Stimulated activated CD8-positive, alpha-beta memory T cell treated with anti-CD3 and anti-CD28 coated beads, Interleukin-12 subunit alpha, Interleukin-12 subunit beta, amount 100 ng/mL, for 4 hours (primary cell): Measurements from ENCODE around the gene COL16A1.

ENCODE experiments used
- DNase-seq: peaks from one replicate; pipeline ENCODE4 v3.0.0-alpha.2; 2020; ENCODE audit warnings: low read depth

Gene COL16A1

GRCh38 chr1:31623365-31623764 lies 80.5 kb downstream of the COL16A1 start:
- DNase-seq = no peak

- no peak for DNase-seq
Measured at GRCh38 chr1:31621847-31622730, 81.7 kb downstream of the COL16A1 start.

GRCh38 chr1:31621498-31621820 lies 82.4 kb downstream of the COL16A1 start:
- no peak for DNase-seq

GRCh38 chr1:31620631-31621497 lies 83.0 kb downstream of the COL16A1 start:
- DNase-seq = no peak

GRCh38 chr1:31618916-31619846 lies 84.6 kb downstream of the COL16A1 start:
- DNase-seq = no peak

GRCh38 chr1:31617916-31618746 lies 85.7 kb downstream of the COL16A1 start:
- DNase-seq = no peak

GRCh38 chr1:31617218-31617915 lies 86.5 kb downstream of the COL16A1 start, which contains the start of gene HCRTR1:
Gene HCRTR1, plus strand, starts transcription at chr1:31617689. Its CDS starts 1,504 bp downstream, at chr1:31619193.
- no peak for DNase-seq

- no peak for DNase-seq
Measured at GRCh38 chr1:31615939-31616338, 87.9 kb downstream of the COL16A1 start.

- DNase-seq = no peak
Measured at GRCh38 chr1:31615414-31615813, 88.4 kb downstream of the COL16A1 start.

- no peak for DNase-seq
Measured at GRCh38 chr1:31614414-31615005, 89.3 kb downstream of the COL16A1 start.

GRCh38 chr1:31609514-31610118 lies 94.2 kb downstream of the COL16A1 start:
- DNase-seq = no peak

GRCh38 chr1:31607360-31607759 lies 96.5 kb downstream of the COL16A1 start:
- no peak for DNase-seq

GRCh38 chr1:31605908-31606427 lies 97.8 kb downstream of the COL16A1 start:
- no peak for DNase-seq
